ENCODE measurements around the gene PRPF18. TPM values are rescaled to one million over a fixed set of nuclear protein-coding genes. Genes with fewer than 3 reads are reported as not detected.

PRPF18 gene
- total and polyA plus RNA-seq, 3 donors from 2014 or later = 20.6 to 30.6 (median 26.9) TPM

- DNase-seq = no peak
- 85 to 87% methylated on average over 20 of the region's 20 CpGs for WGBS, 2 donors
- Histone ChIP-seq H3K4me3 (no peak overlapping the region), H3K4me1 (no peaks in the 10 kb centered on the region), H3K27ac (no peak overlapping the region), H3K27me3 (no peaks in the 10 kb centered on the region), H3K36me3 (ENCODE audit: low read depth, missing control alignments) (no peaks in the 10 kb centered on the region), H3K9me3 (no peaks in the 10 kb centered on the region)
- TF ChIP-seq POLR2A (IDR thresholded peaks at IDR 0.05) = no peak
- TF ChIP-seq, protein P1, sequence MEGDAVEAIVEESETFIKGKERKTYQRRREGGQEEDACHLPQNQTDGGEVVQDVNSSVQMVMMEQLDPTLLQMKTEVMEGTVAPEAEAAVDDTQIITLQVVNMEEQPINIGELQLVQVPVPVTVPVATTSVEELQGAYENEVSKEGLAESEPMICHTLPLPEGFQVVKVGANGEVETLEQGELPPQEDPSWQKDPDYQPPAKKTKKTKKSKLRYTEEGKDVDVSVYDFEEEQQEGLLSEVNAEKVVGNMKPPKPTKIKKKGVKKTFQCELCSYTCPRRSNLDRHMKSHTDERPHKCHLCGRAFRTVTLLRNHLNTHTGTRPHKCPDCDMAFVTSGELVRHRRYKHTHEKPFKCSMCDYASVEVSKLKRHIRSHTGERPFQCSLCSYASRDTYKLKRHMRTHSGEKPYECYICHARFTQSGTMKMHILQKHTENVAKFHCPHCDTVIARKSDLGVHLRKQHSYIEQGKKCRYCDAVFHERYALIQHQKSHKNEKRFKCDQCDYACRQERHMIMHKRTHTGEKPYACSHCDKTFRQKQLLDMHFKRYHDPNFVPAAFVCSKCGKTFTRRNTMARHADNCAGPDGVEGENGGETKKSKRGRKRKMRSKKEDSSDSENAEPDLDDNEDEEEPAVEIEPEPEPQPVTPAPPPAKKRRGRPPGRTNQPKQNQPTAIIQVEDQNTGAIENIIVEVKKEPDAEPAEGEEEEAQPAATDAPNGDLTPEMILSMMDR (IDR thresholded peaks at IDR 0.05) = no peak
- intact Hi-C loops (cut with DNase I; ENCODE audit: low total_unique reads) = no loop called here
Observed at GRCh38 chr10:13674645-13675588, 88.2 kb downstream of the PRPF18 start.

- Histone ChIP-seq H3K36me3 (ENCODE audit: low read depth, missing control alignments) (no peaks in the 10 kb centered on the region), H3K9me3 (no peaks in the 10 kb centered on the region), H3K27me3 (no peaks in the 10 kb centered on the region), H3K4me3 (no peak overlapping the region), H3K4me1 (no peaks in the 10 kb centered on the region), H3K27ac (no peak overlapping the region)
- WGBS, 2 donors = 92% methylated on average over 13 of the region's 13 CpGs
- intact Hi-C loops (cut with DNase I; ENCODE audit: low total_unique reads) = no loop called here
- DNase-seq = no peak
- no peak for TF ChIP-seq POLR2A (IDR thresholded peaks at IDR 0.05)
- TF ChIP-seq, protein P1 (IDR thresholded peaks at IDR 0.05) = no peak
Observed at GRCh38 chr10:13678101-13678843, 91.5 kb downstream of the PRPF18 start.

Other genes starting within 250 kb of the PRPF18 start
- 10 to 100 TPM; 31.1 to 41.7 TPM for gene SEPHS1, start 238.7 kb upstream of the PRPF18 start, total RNA-seq
- 48.3 TPM for gene SEPHS1, start 238.7 kb upstream of the PRPF18 start, polyA plus RNA-seq (ENCODE audit: insufficient read depth, low read depth, low replicate concordance)
- gene BEND7, start 58.0 kb upstream of the PRPF18 start, total RNA-seq = 10 to 100 TPM; 31.2 to 55.2 TPM
- 57.2 TPM for gene BEND7, start 58.0 kb upstream of the PRPF18 start, polyA plus RNA-seq (ENCODE audit: insufficient read depth, low read depth, low replicate concordance)